Fibroblast of lung (primary cell): ENCODE measurements around the gene WEE1.

Experiments
- CTCF ChIP-seq, 2 donors: IDR thresholded peaks in 1 of 2; conservative IDR thresholded peaks in 1 of 2; 1 replicate in 1 of 2; 2 replicates in 1 of 2; pipeline ENCODE4 v1.5.1; 2011 to 2012; ENCODE audit warnings: low read length in 2 of 2, control low read depth in 1 of 2, inconsistent platforms in 1 of 2, low read depth in 1 of 2, mild to moderate bottlenecking in 1 of 2
- EZH2 ChIP-seq: IDR thresholded peaks from 2 replicates; pipeline ENCODE4 v1.5.1; 2012; ENCODE audit warnings: low read length, control low read depth, mild to moderate bottlenecking; ENCODE audit errors: missing control alignments

GRCh38 chr11:9573775-9574621 lies 528 bp downstream of the WEE1 start:
- TF ChIP-seq CTCF (conservative IDR thresholded peaks at IDR 0.05 in 1 of 2, IDR thresholded peaks at IDR 0.05 in 1 of 2; ENCODE audit: low read depth in 1 of 2, low read length in 2 of 2) (no peak), EZH2 (no peak)
